Loucy (cell line): ENCODE data around the gene LRRK1.

Experiments
- EZH2phosphoT487 ChIP-seq: fragments of 200-600 bp; IDR thresholded peaks from 2 replicates; pipeline ENCODE4 v1.6.1; 2018; ENCODE audit warnings: antibody characterized with exemption, mild to moderate bottlenecking, moderate library complexity, borderline replicate concordance
- TF ChIP-seq, protein P1 (sequence below): fragments of 200-600 bp; sonication (generic); conservative IDR thresholded peaks from 2 replicates; pipeline ENCODE4 v1.5.1; 2014; ENCODE audit warnings: mild to moderate bottlenecking, antibody characterized with exemption, low read length

DNA sequence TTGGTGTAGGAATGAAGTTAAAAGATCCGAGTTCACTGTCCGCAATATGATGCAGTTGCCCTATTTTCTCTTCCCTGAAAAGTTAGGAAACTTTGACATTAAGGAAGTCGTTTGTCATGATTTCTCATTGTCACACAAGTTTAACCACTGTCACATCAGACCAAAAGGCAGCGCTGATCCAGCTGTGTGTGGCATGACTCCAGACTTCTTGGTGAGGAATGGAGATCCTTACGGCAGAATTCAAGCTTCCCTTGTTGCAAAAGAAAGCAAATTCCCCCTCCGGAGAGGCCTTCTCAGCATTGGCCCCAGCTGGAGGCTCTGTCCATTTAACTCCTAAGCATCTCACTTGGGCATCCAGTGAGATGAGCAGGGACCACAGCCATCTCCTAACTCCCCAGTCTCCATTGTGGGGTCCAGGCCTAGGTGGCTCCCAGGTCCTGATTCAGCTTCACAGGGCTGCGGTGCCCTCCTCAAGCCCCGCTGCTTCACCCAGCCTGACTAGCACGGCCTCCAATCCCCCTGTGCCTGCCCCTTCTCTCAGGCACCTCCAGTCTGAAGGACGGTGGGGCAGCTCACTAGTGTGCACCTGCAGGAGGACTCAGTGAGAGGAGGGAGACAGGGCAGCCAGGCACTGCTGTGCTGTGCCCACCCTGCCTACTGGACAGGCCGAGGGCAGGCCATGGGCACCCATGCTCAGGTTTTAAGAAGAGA is 173.2 kb downstream of the LRRK1 start:
- TF ChIP-seq, protein P1, sequence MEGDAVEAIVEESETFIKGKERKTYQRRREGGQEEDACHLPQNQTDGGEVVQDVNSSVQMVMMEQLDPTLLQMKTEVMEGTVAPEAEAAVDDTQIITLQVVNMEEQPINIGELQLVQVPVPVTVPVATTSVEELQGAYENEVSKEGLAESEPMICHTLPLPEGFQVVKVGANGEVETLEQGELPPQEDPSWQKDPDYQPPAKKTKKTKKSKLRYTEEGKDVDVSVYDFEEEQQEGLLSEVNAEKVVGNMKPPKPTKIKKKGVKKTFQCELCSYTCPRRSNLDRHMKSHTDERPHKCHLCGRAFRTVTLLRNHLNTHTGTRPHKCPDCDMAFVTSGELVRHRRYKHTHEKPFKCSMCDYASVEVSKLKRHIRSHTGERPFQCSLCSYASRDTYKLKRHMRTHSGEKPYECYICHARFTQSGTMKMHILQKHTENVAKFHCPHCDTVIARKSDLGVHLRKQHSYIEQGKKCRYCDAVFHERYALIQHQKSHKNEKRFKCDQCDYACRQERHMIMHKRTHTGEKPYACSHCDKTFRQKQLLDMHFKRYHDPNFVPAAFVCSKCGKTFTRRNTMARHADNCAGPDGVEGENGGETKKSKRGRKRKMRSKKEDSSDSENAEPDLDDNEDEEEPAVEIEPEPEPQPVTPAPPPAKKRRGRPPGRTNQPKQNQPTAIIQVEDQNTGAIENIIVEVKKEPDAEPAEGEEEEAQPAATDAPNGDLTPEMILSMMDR = no peak
- no peak for TF ChIP-seq EZH2phosphoT487
